ENCODE data around the gene FAM174C. TPM values are rescaled to one million over a fixed set of nuclear protein-coding genes. Genes with fewer than 3 reads are reported as not detected.

FAM174C gene
- total and polyA plus RNA-seq, 4 donors = 14.6 to 79.8 (median 33.8) TPM

GRCh38 chr19:1251330-1252220 is 23.8 kb upstream of the FAM174C start:
- H3K36me3 ChIP-seq (ENCODE audit: control insufficient read depth in 4 of 4, insufficient read depth in 3 of 4, low read depth in 1 of 4, low read length in 3 of 4) = peaks cover 14 to 21% (median 16%) of the 10 kb centered on the region in 4 donors
- WGBS = 11% methylated on average over 41 of the region's 41 CpGs
- peaks cover 20 to 62% (median 44%) of the 10 kb centered on the region in 4 donors for H3K4me1 ChIP-seq (ENCODE audit: control insufficient read depth in 4 of 4, insufficient read depth in 4 of 4, low read length in 3 of 4)
- H3K27ac ChIP-seq (ENCODE audit: low read depth in 1 of 2, low read length in 2 of 2) = peak overlapping the region; percentile 90 to 97
- H3K27me3 ChIP-seq (ENCODE audit: control insufficient read depth in 4 of 4, insufficient read depth in 4 of 4, low read length in 3 of 4) = no peaks in the 10 kb centered on the region
- no peak for DNase-seq (ENCODE audit: low spot score)
- no peaks in the 10 kb centered on the region for H3K9me3 ChIP-seq (ENCODE audit: control insufficient read depth in 4 of 4, low read length in 3 of 4)
- peak overlapping the region; percentile 55 to 75 (median 69) for H3K4me3 ChIP-seq (ENCODE audit: low read depth in 1 of 3, low read length in 3 of 3)
- H3K9ac ChIP-seq (ENCODE audit: low read depth in 1 of 2, low read length in 2 of 2) = peak overlapping the region; percentile 23 to 54
- TF ChIP-seq, protein P1, sequence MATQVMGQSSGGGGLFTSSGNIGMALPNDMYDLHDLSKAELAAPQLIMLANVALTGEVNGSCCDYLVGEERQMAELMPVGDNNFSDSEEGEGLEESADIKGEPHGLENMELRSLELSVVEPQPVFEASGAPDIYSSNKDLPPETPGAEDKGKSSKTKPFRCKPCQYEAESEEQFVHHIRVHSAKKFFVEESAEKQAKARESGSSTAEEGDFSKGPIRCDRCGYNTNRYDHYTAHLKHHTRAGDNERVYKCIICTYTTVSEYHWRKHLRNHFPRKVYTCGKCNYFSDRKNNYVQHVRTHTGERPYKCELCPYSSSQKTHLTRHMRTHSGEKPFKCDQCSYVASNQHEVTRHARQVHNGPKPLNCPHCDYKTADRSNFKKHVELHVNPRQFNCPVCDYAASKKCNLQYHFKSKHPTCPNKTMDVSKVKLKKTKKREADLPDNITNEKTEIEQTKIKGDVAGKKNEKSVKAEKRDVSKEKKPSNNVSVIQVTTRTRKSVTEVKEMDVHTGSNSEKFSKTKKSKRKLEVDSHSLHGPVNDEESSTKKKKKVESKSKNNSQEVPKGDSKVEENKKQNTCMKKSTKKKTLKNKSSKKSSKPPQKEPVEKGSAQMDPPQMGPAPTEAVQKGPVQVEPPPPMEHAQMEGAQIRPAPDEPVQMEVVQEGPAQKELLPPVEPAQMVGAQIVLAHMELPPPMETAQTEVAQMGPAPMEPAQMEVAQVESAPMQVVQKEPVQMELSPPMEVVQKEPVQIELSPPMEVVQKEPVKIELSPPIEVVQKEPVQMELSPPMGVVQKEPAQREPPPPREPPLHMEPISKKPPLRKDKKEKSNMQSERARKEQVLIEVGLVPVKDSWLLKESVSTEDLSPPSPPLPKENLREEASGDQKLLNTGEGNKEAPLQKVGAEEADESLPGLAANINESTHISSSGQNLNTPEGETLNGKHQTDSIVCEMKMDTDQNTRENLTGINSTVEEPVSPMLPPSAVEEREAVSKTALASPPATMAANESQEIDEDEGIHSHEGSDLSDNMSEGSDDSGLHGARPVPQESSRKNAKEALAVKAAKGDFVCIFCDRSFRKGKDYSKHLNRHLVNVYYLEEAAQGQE (IDR thresholded peaks at IDR 0.05) = no peak
- TF ChIP-seq GABPA (IDR thresholded peaks at IDR 0.05 in 1 of 2, conservative IDR thresholded peaks at IDR 0.05 in 1 of 2) (no peak), NR2F2 (IDR thresholded peaks at IDR 0.05) (peak; percentile 22), YY1 (IDR thresholded peaks at IDR 0.05) (no peak)

DNA sequence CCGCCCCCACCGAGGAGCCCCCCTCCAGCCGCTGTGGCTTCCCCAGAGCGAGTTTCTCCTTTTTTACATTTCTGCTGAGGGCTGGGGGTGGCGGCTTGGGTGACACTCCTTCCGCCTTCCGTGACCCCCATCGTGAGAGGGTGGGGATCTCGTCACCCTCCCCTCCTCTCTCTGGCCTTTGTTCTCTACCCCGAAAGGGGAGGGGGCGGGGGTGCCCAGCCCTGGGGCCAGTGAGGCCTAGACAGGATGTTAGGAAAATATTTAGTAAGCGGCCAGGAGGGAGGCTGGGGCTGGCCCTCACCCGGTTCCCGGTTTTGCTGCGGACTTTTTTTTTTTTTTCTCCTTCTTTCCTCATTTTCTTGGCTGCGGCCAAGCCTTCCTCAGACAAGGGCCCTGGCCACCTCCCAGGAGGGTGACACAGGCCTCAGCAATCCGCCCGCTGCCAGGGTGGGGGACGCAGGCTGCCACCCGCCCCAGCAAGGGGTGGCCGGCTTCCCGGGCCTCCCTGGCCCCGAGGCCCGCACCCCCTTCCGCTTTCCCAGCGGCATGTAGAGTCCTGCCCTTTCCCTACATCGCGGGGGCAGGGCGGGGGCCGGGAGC is 23.0 kb upstream of the FAM174C start:
- Histone ChIP-seq H3K4me3 (ENCODE audit: low read depth in 1 of 3, low read length in 3 of 3) (peak overlapping the region in 2 of 3 donors; percentile 55 to 75), H3K36me3 (ENCODE audit: control insufficient read depth in 4 of 4, insufficient read depth in 3 of 4, low read depth in 1 of 4, low read length in 3 of 4) (peaks cover 19 to 24% (median 22%) of the 10 kb centered on the region in 4 donors), H3K9ac (ENCODE audit: low read depth in 1 of 2, low read length in 2 of 2) (peak overlapping the region; percentile 14 to 52), H3K9me3 (ENCODE audit: control insufficient read depth in 4 of 4, low read length in 3 of 4) (no peaks in the 10 kb centered on the region), H3K27me3 (ENCODE audit: control insufficient read depth in 4 of 4, insufficient read depth in 4 of 4, low read length in 3 of 4) (no peaks in the 10 kb centered on the region), H3K27ac (ENCODE audit: low read depth in 1 of 2, low read length in 2 of 2) (peak overlapping the region; percentile 90 to 97), H3K4me1 (ENCODE audit: control insufficient read depth in 4 of 4, insufficient read depth in 4 of 4, low read length in 3 of 4) (peaks cover 17 to 66% (median 45%) of the 10 kb centered on the region in 4 donors)
- WGBS = 6% methylated on average over 30 of the region's 30 CpGs
- TF ChIP-seq NR2F2 (IDR thresholded peaks at IDR 0.05) = peak; percentile 79
- no peak for TF ChIP-seq RAD21 (IDR thresholded peaks at IDR 0.05)
- TF ChIP-seq HNF4G (IDR thresholded peaks at IDR 0.05) = no peak
- no peak for TF ChIP-seq GABPA (IDR thresholded peaks at IDR 0.05 in 1 of 2, conservative IDR thresholded peaks at IDR 0.05 in 1 of 2)
- no peak for TF ChIP-seq ATF3 (IDR thresholded peaks at IDR 0.05)
- TF ChIP-seq ZBTB33 (IDR thresholded peaks at IDR 0.05) = peak; percentile 33
- TF ChIP-seq MAX (IDR thresholded peaks at IDR 0.05) = peak; percentile 41
- TF ChIP-seq, protein P2, sequence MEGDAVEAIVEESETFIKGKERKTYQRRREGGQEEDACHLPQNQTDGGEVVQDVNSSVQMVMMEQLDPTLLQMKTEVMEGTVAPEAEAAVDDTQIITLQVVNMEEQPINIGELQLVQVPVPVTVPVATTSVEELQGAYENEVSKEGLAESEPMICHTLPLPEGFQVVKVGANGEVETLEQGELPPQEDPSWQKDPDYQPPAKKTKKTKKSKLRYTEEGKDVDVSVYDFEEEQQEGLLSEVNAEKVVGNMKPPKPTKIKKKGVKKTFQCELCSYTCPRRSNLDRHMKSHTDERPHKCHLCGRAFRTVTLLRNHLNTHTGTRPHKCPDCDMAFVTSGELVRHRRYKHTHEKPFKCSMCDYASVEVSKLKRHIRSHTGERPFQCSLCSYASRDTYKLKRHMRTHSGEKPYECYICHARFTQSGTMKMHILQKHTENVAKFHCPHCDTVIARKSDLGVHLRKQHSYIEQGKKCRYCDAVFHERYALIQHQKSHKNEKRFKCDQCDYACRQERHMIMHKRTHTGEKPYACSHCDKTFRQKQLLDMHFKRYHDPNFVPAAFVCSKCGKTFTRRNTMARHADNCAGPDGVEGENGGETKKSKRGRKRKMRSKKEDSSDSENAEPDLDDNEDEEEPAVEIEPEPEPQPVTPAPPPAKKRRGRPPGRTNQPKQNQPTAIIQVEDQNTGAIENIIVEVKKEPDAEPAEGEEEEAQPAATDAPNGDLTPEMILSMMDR (IDR thresholded peaks at IDR 0.05; ENCODE audit: low read depth, low read length, missing input control) = no peak
- TF ChIP-seq SP1 (IDR thresholded peaks at IDR 0.05) = no peak
- TF ChIP-seq RXRA (IDR thresholded peaks at IDR 0.05) = peak; percentile 44 to 71
- TF ChIP-seq, protein P1 (IDR thresholded peaks at IDR 0.05) = peak; percentile 5
- peak in 1 of 2 donors; percentile 62 for TF ChIP-seq EGR1 (IDR thresholded peaks at IDR 0.05; ENCODE audit: low read depth in 2 of 2)
- peak; percentile 19 for TF ChIP-seq YY1 (IDR thresholded peaks at IDR 0.05)
- TF ChIP-seq JUND (IDR thresholded peaks at IDR 0.05) = peak in 1 of 2 donors; percentile 48
- no peak for TF ChIP-seq FOXA1 (IDR thresholded peaks at IDR 0.05)
- TF ChIP-seq FOXA2 (IDR thresholded peaks at IDR 0.05) = no peak
- peak; percentile 32 to 60 for TF ChIP-seq HNF4A (conservative IDR thresholded peaks at IDR 0.05)
- DNase-seq (ENCODE audit: low spot score) = no peak

All from liver (tissue), 9 donors.